Activated B cell treated with CpG ODN at 0.5 μM for 24 hours (primary cell): ENCODE results near the gene EMC10. TPM values are rescaled to one million over a fixed set of nuclear protein-coding genes. Genes with fewer than 3 reads are reported as not detected.

Experiments
- ATAC-seq: fragments of 200-7000 bp; cut with Tn5 transposase; one replicate; pipeline ENCODE4 v1.10.0; 2021; ENCODE audit warnings: low read depth, mild to moderate bottlenecking, moderate library complexity
- CTCF ChIA-PET: fragments of 350-600 bp; sonication (Branson Sonifier 250); formaldehyde crosslinking; loops from one replicate; lab custom pipeline; 2021; ENCODE audit warnings: antibody characterized with exemption; lab: Charles Lee
- POLR2A ChIA-PET: fragments of 350-600 bp; sonication (Branson Sonifier 250); formaldehyde crosslinking; loops from one replicate; lab custom pipeline; 2021; ENCODE audit warnings: antibody characterized with exemption; lab: Charles Lee
- DNase-seq: peaks from one replicate; pipeline ENCODE4 v3.0.0; 2022
- H3K27ac Mint-ChIP-seq: one replicate; pipeline ENCODE4 v1.8.0; 2020; ENCODE audit warnings: mixed read lengths
- H3K27me3 Mint-ChIP-seq: one replicate; pipeline ENCODE4 v1.8.0; 2021; ENCODE audit warnings: mixed read lengths
- H3K36me3 Mint-ChIP-seq: one replicate; pipeline ENCODE4 v1.8.0; 2021; ENCODE audit warnings: low read depth, mixed read lengths
- H3K4me1 Mint-ChIP-seq: one replicate; pipeline ENCODE4 v1.8.0; 2021; ENCODE audit warnings: mixed read lengths
- H3K4me3 Mint-ChIP-seq: one replicate; pipeline ENCODE4 v1.8.0; 2020; ENCODE audit warnings: mild to moderate bottlenecking, mixed read lengths
- H3K9me3 Mint-ChIP-seq: one replicate; pipeline ENCODE4 v1.8.0; 2020; ENCODE audit warnings: mixed read lengths
- CTCF ChIP-seq: fragments of 200-600 bp; IDR thresholded peaks from one replicate; pipeline ENCODE4 v1.8.0; 2022; ENCODE audit warnings: antibody characterized with exemption, mild to moderate bottlenecking
- intact Hi-C: fragments of 100-400 bp; cut with micrococcal nuclease; formaldehyde crosslinking; loops from one replicate; pipeline ENCODE4 v1.15.1; 2024
- total RNA-seq: library from RNA; stranded (reverse); gene quantifications from 2 replicates; pipeline ENCODE4 v1.2.3, GENCODE V29; 2022

Gene EMC10
- total RNA-seq, 1 donor from 2014 or later, result 72.1 TPM

- Mint-ChIP-seq H3K4me3 (no peak overlapping the region), H3K9me3 (no peaks in the 10 kb centered on the region), H3K27ac (no peak overlapping the region), H3K36me3 (no peaks in the 10 kb centered on the region), H3K4me1 (peaks cover 24% of the 10 kb centered on the region), H3K27me3 (no peaks in the 10 kb centered on the region)
- POLR2A ChIA-PET, result interaction anchor here (0.6 kb wide), 1 partner anchor 36 kb away, joined by 3 read pairs; no protein-coding TSS in a partner anchor
- CTCF ChIA-PET, result interaction anchor here (2.3 kb wide), 1 partner anchor 90 kb away, joined by 8 read pairs; no protein-coding TSS in a partner anchor
- ATAC-seq, result no peak
- DNase-seq, result no peak
- intact Hi-C loops, result no loop called here
- no peak for TF ChIP-seq CTCF
Observed at GRCh38 chr19:50459067-50459456, 17.2 kb upstream of the EMC10 start.

- peak overlapping the region; percentile 90 for H3K27ac Mint-ChIP-seq
Observed at GRCh38 chr19:50459638-50460037, 16.7 kb upstream of the EMC10 start.

GRCh38 chr19:50460161-50460765, 16.0 kb upstream of the EMC10 start:
- ATAC-seq (peak; percentile 83), DNase-seq (peak; percentile 42)
- intact Hi-C loops, result loop anchor here (1.0 kb wide), 2 partner anchors 29 to 51 kb away; partner anchors contain the start of gene JOSD2
- H3K27me3 Mint-ChIP-seq, result no peaks in the 10 kb centered on the region
- no peaks in the 10 kb centered on the region for H3K36me3 Mint-ChIP-seq
- POLR2A ChIA-PET, result interaction anchor here (0.5 to 2.9 kb wide), 25 partner anchors 10 to 344 kb away, joined by 3 to 36 read pairs (median 7); partner anchors contain the start of genes JOSD2, KCNC3, MYBPC2 and NR1H2
- no peaks in the 10 kb centered on the region for H3K9me3 Mint-ChIP-seq
- peaks cover 24% of the 10 kb centered on the region for H3K4me1 Mint-ChIP-seq
- H3K4me3 Mint-ChIP-seq, result peak overlapping the region; percentile 72
- H3K27ac Mint-ChIP-seq, result peak overlapping the region; percentile 90
- CTCF ChIA-PET, result interaction anchor here (0.7 to 4.1 kb wide), 23 partner anchors 10 to 461 kb away, joined by 3 to 92 read pairs (median 4); partner anchors contain the start of genes JOSD2 and NR1H2
- no peak for TF ChIP-seq CTCF

More at GRCh38 chr19:50459638-50460037, 16.7 kb upstream of the EMC10 start:
- DNase-seq (no peak), ATAC-seq (no peak)
- ChIA-PET CTCF (interaction anchor here (1.1 to 4.1 kb wide), 7 partner anchors 11 to 462 kb away, joined by 4 to 92 read pairs (median 8); no protein-coding TSS in a partner anchor), POLR2A (interaction anchor here (0.6 to 2.9 kb wide), 17 partner anchors 22 to 134 kb away, joined by 3 to 36 read pairs (median 10); partner anchors contain the start of genes JOSD2, KCNC3, MYBPC2 and POLD1)
- TF ChIP-seq CTCF, result no peak
- Mint-ChIP-seq H3K9me3 (no peaks in the 10 kb centered on the region), H3K4me3 (peak overlapping the region; percentile 72), H3K4me1 (peaks cover 24% of the 10 kb centered on the region), H3K27me3 (no peaks in the 10 kb centered on the region), H3K36me3 (no peaks in the 10 kb centered on the region)
- intact Hi-C loops, result loop anchor here (1.0 kb wide), 2 partner anchors 28 to 52 kb away; partner anchors contain the start of gene JOSD2

GRCh38 chr19:50461066-50461875, 15.0 kb upstream of the EMC10 start:
- Mint-ChIP-seq H3K9me3 (no peaks in the 10 kb centered on the region), H3K4me1 (peaks cover 24% of the 10 kb centered on the region), H3K27me3 (no peaks in the 10 kb centered on the region), H3K27ac (peak overlapping the region; percentile 90), H3K36me3 (no peaks in the 10 kb centered on the region), H3K4me3 (peak overlapping the region; percentile 44)
- intact Hi-C loops, result loop anchor here (1.0 kb wide), 6 partner anchors 15 to 209 kb away; partner anchors contain the start of genes EMC10 and GARIN5A
- ChIA-PET CTCF (interaction anchor here (0.7 to 4.1 kb wide), 24 partner anchors 11 to 460 kb away, joined by 3 to 92 read pairs (median 4); partner anchors contain the start of genes JOSD2 and NR1H2), POLR2A (interaction anchor here (0.5 to 2.9 kb wide), 22 partner anchors 11 to 343 kb away, joined by 3 to 36 read pairs (median 8); partner anchors contain the start of genes JOSD2, KCNC3, MYBPC2 and NR1H2)
- TF ChIP-seq CTCF, result peak; percentile 29
- peak; percentile 61 for DNase-seq
- peak; percentile 65 for ATAC-seq
